ENCODE results near the gene GNG12. TPM values are rescaled to one million over a fixed set of nuclear protein-coding genes. Genes with fewer than 3 reads are reported as not detected.
A peak's percentile ranks its signal among the peaks of the same experiment; 100 is the strongest.

GNG12 gene
- total RNA-seq, 6 experiments from 2014 or later = 172 to 229 (median 198) TPM

DNA sequence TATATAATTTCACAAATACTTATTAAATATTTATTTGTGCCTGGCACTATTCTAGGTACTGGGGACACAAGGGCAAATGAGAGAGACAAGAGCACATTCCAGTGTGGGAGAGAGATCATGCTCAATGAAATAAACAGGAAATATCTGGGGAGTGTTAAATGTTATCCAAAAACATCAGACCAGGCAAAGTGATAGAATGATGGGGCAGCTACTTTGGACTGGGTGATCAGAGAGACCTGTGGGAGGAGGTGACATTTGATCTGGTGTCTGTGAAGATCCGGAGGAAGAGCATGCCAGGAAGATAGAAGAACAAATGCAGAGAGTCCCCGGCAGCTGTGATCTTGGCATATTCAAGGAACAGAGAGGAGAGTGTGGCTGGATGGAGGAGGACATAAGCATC, 27.5 kb upstream of the GNG12 start:
- no peaks in the 10 kb centered on the region for H3K9me3 Mint-ChIP-seq
- H3K27ac Mint-ChIP-seq = no peak overlapping the region
- DNase-seq = no peak
- peaks cover 17% of the 10 kb centered on the region for H3K4me1 Mint-ChIP-seq (ENCODE audit: low read depth)
- no peaks in the 10 kb centered on the region; the same call in 1 of the 2 replicates for H3K27me3 Mint-ChIP-seq (ENCODE audit: insufficient read depth)
- TF ChIP-seq, protein P1, sequence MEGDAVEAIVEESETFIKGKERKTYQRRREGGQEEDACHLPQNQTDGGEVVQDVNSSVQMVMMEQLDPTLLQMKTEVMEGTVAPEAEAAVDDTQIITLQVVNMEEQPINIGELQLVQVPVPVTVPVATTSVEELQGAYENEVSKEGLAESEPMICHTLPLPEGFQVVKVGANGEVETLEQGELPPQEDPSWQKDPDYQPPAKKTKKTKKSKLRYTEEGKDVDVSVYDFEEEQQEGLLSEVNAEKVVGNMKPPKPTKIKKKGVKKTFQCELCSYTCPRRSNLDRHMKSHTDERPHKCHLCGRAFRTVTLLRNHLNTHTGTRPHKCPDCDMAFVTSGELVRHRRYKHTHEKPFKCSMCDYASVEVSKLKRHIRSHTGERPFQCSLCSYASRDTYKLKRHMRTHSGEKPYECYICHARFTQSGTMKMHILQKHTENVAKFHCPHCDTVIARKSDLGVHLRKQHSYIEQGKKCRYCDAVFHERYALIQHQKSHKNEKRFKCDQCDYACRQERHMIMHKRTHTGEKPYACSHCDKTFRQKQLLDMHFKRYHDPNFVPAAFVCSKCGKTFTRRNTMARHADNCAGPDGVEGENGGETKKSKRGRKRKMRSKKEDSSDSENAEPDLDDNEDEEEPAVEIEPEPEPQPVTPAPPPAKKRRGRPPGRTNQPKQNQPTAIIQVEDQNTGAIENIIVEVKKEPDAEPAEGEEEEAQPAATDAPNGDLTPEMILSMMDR (IDR thresholded peaks at IDR 0.05) = no peak
- no peaks in the 10 kb centered on the region for H3K36me3 Mint-ChIP-seq (ENCODE audit: low read depth)
- no peak overlapping the region for H3K4me3 Mint-ChIP-seq

DNA sequence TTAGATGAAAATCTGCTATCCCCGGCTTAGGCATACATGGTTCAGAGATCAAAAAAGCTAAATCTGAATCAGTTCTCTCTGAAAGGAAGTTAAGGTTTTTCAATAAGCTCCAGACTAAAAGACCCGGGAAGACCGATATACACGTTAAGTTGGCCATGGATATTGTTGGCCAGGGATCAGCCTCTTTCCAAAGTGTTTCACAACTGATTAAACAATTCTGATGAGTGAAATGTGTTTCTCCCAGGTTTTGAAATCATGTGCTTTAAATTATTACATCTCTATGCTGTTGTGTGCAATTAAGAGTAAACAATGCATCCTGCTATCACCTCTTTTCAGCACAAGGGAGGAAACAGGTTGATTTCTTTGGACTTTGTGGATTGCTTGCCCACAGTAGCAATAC, 23.7 kb upstream of the GNG12 start:
- H3K9me3 Mint-ChIP-seq = no peaks in the 10 kb centered on the region
- no peaks in the 10 kb centered on the region for H3K36me3 Mint-ChIP-seq (ENCODE audit: low read depth)
- no peak for DNase-seq
- TF ChIP-seq, protein P1 (IDR thresholded peaks at IDR 0.05) = no peak
- no peak overlapping the region for H3K4me3 Mint-ChIP-seq
- no peaks in the 10 kb centered on the region; the same call in none of the 2 replicates for H3K27me3 Mint-ChIP-seq (ENCODE audit: insufficient read depth)
- peaks cover 26% of the 10 kb centered on the region for H3K4me1 Mint-ChIP-seq (ENCODE audit: low read depth)
- H3K27ac Mint-ChIP-seq = no peak overlapping the region

DNA sequence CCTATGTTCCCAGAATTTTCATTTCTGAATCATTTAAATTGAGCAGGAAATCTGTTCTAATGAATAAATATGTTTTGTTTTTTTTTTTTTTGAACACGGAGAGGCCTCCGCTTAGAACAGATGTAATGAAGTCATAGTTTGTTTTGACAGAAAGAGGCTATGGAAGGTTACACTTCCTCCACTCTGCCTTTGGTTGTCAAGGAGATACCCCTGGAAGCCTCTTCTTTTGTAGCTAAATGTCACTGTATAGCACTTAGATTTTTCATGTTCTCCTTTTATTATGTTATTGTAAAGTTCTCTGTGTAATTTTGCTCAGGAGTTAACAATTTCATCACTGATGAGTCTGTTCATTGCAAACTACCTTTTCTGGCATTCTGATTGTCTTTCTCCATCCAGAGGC, 22.7 kb upstream of the GNG12 start:
- peaks cover 27% of the 10 kb centered on the region for H3K4me1 Mint-ChIP-seq (ENCODE audit: low read depth)
- H3K27me3 Mint-ChIP-seq (ENCODE audit: insufficient read depth) = no peaks in the 10 kb centered on the region; the same call in none of the 2 replicates
- H3K36me3 Mint-ChIP-seq (ENCODE audit: low read depth) = no peaks in the 10 kb centered on the region
- DNase-seq = no peak
- no peaks in the 10 kb centered on the region for H3K9me3 Mint-ChIP-seq
- no peak overlapping the region for H3K27ac Mint-ChIP-seq
- TF ChIP-seq, protein P1 (IDR thresholded peaks at IDR 0.05) = no peak
- no peak overlapping the region for H3K4me3 Mint-ChIP-seq

DNA sequence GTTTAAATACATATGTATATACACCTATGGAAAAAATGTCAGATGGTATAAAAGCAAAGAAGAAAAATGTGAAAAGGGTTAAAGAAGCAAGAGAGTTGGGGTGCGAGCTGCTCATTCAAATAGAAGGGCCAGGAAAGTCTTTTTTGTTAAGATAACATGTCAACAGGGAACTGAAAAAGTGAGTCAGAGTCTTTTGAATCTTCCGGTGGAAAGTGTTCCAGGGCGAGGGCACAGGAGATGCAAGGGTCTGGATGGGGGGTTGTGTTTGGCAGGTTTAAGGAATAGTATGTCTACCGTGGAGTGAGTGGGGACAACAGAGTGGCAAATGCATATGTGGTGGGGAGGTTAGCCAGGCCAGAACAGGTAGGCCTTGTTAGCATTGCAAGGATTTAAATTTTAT, 22.2 kb upstream of the GNG12 start:
- H3K27ac Mint-ChIP-seq = peak overlapping the region; percentile 23
- TF ChIP-seq, protein P1 (IDR thresholded peaks at IDR 0.05) = no peak
- H3K4me1 Mint-ChIP-seq (ENCODE audit: low read depth) = peaks cover 27% of the 10 kb centered on the region
- no peaks in the 10 kb centered on the region for H3K9me3 Mint-ChIP-seq
- no peaks in the 10 kb centered on the region; the same call in none of the 2 replicates for H3K27me3 Mint-ChIP-seq (ENCODE audit: insufficient read depth)
- no peaks in the 10 kb centered on the region for H3K36me3 Mint-ChIP-seq (ENCODE audit: low read depth)
- H3K4me3 Mint-ChIP-seq = no peak overlapping the region
- no peak for DNase-seq

DNA sequence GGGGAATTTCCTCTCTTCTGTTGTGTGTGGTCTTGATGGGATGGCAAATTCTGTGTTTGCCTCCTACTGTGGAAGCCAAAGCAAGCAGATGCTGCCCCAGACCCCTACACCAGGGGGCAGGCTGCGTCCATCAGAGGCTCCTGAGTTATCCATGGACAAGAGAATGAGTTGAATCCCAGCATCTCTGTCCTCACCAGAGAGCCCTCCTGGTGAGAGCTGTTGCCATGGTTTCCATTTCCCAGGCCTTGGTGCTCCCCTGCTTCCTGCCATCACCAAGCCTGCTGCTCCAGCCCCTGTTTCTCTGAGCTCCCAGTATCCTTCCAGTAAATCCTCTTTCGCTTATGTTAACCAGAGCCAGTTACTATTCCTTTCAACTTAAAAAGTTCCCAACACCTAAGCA, 20.4 kb upstream of the GNG12 start:
- Mint-ChIP-seq H3K4me3 (no peak overlapping the region), H3K36me3 (ENCODE audit: low read depth) (no peaks in the 10 kb centered on the region), H3K9me3 (no peaks in the 10 kb centered on the region), H3K27ac (no peak overlapping the region), H3K27me3 (ENCODE audit: insufficient read depth) (no peaks in the 10 kb centered on the region; the same call in none of the 2 replicates), H3K4me1 (ENCODE audit: low read depth) (peaks cover 37% of the 10 kb centered on the region)
- TF ChIP-seq, protein P1 (IDR thresholded peaks at IDR 0.05) = peak; percentile 96
- peak; percentile 66 for DNase-seq

DNA sequence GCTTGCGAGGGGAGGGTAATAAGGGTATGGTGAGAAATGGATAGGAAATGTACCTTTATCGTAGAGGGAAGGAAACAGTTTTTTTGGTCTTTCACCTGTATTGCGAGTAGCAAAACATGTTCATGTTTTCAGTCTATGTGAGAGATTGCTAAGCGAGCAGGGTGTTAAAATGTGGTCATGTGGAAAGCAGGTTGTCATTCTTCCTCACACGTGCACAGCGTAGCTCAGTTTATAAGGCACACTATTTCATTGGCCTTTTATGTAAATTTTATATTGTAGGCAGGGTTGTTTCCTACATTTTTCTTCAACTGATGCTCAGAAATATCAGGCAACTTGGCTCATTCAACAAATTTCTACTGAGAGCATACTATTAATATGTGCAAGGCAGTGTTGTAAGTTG, 18.5 kb upstream of the GNG12 start:
- Mint-ChIP-seq H3K27me3 (ENCODE audit: insufficient read depth) (no peaks in the 10 kb centered on the region; the same call in none of the 2 replicates), H3K36me3 (ENCODE audit: low read depth) (no peaks in the 10 kb centered on the region), H3K4me1 (ENCODE audit: low read depth) (peaks cover 46% of the 10 kb centered on the region), H3K9me3 (no peaks in the 10 kb centered on the region), H3K27ac (no peak overlapping the region), H3K4me3 (no peak overlapping the region)
- TF ChIP-seq, protein P1 (IDR thresholded peaks at IDR 0.05) = no peak
- DNase-seq = no peak
